ENCODE measurements around the gene B3GAT1. TPM values are rescaled to one million over a fixed set of nuclear protein-coding genes. Genes with fewer than 3 reads are reported as not detected.

B3GAT1 gene
- total and polyA plus RNA-seq, 2 experiments from 2014 or later = 4.8 to 28.3 TPM

DNA sequence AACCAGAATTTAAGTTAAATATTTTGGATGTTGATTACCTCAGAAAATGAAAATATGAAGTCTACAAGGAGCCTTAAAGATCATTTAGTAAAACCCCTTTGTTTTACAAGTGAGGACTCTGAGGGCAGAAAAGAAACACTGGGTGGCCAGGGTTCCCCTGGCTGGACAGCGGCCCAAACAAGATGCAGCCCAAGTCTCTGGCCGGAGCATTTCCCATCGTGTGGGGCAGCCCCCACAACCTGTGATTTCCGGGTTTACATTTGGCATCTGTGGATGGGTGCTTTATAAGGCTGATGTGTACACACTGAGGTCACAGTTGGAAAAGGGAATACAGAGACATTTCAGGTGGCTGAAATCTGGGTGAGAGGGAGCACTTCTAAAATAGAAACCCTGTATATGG lies 28.8 kb upstream of the B3GAT1 start:
- Mint-ChIP-seq H3K9me3 (no peaks in the 10 kb centered on the region), H3K4me1 (peaks cover 14% of the 10 kb centered on the region), H3K4me3 (no peak overlapping the region), H3K27me3 (ENCODE audit: insufficient read depth, low read depth, poor library complexity) (peaks cover 11% of the 10 kb centered on the region), H3K27ac (no peak overlapping the region), H3K36me3 (ENCODE audit: low read depth) (no peaks in the 10 kb centered on the region)
- no peak for ATAC-seq
- no peaks in the 10 kb centered on the region for H3K27me3 ChIP-seq (ENCODE audit: insufficient read depth)
- 0 out of 2 replicates have a peak, but pooled peaks cover 4% of the 10 kb centered on the region for H3K9me2 ChIP-seq (ENCODE audit: insufficient read depth)
- no peak overlapping the region for H3K27ac ChIP-seq (ENCODE audit: low read depth)
- H3K4me2 ChIP-seq = no peak overlapping the region
- H3K79me2 ChIP-seq (replicated peaks; ENCODE audit: insufficient read depth) = no peaks in the 10 kb centered on the region
- no peaks in the 10 kb centered on the region for H3F3A ChIP-seq (replicated peaks; ENCODE audit: low read depth)
- no peak overlapping the region for H3K4me3 ChIP-seq
- peaks cover 5% of the 10 kb centered on the region; the same call in 1 of the 2 replicates for H3K4me1 ChIP-seq (ENCODE audit: insufficient read depth)
- TF ChIP-seq STAT1 (IDR thresholded peaks at IDR 0.05; ENCODE audit: unreplicated experiment) (no peak), EZH2 (IDR thresholded peaks at IDR 0.05; ENCODE audit: low read depth, unreplicated experiment) (no peak), CREB1 (CRISPR knock-in tag; IDR thresholded peaks at IDR 0.05; ENCODE audit: low read depth) (no peak), EZH2phosphoT487 (IDR thresholded peaks at IDR 0.05; ENCODE audit: unreplicated experiment) (no peak)
- TF ChIP-seq, protein P1, sequence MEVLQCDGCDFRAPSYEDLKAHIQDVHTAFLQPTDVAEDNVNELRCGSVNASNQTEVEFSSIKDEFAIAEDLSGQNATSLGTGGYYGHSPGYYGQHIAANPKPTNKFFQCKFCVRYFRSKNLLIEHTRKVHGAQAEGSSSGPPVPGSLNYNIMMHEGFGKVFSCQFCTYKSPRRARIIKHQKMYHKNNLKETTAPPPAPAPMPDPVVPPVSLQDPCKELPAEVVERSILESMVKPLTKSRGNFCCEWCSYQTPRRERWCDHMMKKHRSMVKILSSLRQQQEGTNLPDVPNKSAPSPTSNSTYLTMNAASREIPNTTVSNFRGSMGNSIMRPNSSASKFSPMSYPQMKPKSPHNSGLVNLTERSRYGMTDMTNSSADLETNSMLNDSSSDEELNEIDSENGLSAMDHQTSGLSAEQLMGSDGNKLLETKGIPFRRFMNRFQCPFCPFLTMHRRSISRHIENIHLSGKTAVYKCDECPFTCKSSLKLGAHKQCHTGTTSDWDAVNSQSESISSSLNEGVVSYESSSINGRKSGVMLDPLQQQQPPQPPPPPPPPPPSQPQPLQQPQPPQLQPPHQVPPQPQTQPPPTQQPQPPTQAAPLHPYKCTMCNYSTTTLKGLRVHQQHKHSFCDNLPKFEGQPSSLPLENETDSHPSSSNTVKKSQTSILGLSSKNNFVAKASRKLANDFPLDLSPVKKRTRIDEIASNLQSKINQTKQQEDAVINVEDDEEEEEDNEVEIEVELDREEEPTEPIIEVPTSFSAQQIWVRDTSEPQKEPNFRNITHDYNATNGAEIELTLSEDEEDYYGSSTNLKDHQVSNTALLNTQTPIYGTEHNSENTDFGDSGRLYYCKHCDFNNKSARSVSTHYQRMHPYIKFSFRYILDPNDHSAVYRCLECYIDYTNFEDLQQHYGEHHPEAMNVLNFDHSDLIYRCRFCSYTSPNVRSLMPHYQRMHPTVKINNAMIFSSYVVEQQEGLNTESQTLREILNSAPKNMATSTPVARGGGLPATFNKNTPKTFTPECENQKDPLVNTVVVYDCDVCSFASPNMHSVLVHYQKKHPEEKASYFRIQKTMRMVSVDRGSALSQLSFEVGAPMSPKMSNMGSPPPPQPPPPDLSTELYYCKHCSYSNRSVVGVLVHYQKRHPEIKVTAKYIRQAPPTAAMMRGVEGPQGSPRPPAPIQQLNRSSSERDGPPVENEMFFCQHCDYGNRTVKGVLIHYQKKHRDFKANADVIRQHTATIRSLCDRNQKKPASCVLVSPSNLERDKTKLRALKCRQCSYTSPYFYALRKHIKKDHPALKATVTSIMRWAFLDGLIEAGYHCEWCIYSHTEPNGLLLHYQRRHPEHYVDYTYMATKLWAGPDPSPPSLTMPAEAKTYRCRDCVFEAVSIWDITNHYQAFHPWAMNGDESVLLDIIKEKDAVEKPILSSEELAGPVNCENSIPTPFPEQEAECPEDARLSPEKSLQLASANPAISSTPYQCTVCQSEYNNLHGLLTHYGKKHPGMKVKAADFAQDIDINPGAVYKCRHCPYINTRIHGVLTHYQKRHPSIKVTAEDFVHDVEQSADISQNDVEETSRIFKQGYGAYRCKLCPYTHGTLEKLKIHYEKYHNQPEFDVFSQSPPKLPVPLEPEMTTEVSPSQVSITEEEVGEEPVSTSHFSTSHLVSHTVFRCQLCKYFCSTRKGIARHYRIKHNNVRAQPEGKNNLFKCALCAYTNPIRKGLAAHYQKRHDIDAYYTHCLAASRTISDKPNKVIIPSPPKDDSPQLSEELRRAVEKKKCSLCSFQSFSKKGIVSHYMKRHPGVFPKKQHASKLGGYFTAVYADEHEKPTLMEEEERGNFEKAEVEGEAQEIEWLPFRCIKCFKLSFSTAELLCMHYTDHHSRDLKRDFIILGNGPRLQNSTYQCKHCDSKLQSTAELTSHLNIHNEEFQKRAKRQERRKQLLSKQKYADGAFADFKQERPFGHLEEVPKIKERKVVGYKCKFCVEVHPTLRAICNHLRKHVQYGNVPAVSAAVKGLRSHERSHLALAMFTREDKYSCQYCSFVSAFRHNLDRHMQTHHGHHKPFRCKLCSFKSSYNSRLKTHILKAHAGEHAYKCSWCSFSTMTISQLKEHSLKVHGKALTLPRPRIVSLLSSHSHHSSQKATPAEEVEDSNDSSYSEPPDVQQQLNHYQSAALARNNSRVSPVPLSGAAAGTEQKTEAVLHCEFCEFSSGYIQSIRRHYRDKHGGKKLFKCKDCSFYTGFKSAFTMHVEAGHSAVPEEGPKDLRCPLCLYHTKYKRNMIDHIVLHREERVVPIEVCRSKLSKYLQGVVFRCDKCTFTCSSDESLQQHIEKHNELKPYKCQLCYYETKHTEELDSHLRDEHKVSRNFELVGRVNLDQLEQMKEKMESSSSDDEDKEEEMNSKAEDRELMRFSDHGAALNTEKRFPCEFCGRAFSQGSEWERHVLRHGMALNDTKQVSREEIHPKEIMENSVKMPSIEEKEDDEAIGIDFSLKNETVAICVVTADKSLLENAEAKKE (CRISPR knock-in tag; IDR thresholded peaks at IDR 0.05) = no peak
- no peaks in the 10 kb centered on the region for H3K36me3 ChIP-seq (ENCODE audit: insufficient read depth)
- DNase-seq (ENCODE audit: low spot score) = no peak
- no peaks in the 10 kb centered on the region for H4K20me1 ChIP-seq (replicated peaks; ENCODE audit: insufficient read depth)
- no peak overlapping the region for H2AFZ ChIP-seq
